GM21423 (cell line): Measurements from ENCODE around the gene OTUB2.
"Not testable (repeated sequence)": the region's sequence is repeated elsewhere in the genome, so short reads cannot be mapped to it uniquely, and the experiment has no call there.

Experiments
- ATAC-seq: cut with Tn5 transposase; IDR thresholded peaks from one replicate; pipeline ENCODE4 v1.9.1; 2021; ENCODE audit warnings: mild to moderate bottlenecking, moderate library complexity; ENCODE audit not compliant: unreplicated experiment

The OTUB2 gene

DNA sequence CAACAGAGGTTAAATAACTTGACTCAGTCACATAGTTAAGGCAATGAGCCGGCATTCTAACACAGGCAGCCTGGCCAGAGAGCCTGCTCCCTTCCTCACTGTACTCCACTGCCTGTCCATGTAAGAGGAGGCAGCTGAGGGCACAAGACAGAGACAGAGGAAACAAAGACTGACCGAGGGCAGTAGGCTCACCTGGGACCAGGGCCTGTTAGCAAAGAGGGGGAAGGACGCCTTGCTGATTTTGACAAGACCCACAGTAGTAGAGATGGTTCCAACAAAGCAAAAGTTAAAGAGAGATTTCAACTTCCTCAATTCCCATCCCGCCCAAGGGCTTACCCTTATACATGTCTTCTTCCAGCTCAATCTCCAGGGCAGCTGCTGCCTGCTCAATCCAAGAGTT lies 26.5 kb downstream of the OTUB2 start:
- ATAC-seq = no peak

DNA sequence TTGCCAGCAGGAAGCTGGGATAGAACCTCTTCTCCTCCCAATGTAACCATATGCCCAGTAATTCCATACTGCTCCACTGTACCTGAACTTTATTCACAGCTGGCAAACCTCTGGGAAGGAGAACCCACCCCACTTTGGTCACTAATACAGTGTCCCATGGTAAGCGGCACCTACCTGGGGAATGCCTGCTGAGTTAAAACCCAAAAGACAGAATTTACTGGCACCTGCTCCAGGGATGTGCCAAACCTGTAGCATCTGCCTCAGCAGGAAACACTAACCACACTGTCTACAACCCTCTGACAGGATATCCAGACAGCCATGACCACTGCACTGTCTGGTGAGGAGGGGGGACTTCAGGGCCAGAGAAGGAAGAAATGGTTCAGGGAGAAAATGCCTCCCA lies 28.3 kb downstream of the OTUB2 start:
- ATAC-seq = no peak

DNA sequence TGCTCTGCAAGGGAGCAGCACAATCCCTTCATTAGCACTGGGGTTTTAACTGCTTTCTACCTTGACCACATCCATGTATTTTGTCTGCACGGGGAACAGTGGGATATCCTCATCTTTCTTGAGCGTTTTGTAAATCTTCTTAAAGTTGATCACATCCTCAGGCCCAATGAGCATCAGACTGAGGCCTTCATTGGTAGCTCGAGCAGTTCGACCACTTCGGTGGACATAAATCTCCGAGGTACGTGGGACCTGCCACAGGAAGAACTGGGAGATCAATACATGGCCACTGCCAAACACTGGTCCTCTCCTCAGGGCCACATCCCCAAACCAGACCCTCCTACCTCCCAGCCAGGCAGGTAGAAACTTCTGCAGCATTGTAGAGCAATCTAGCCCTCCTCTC lies 28.8 kb downstream of the OTUB2 start:
- ATAC-seq = no peak

DNA sequence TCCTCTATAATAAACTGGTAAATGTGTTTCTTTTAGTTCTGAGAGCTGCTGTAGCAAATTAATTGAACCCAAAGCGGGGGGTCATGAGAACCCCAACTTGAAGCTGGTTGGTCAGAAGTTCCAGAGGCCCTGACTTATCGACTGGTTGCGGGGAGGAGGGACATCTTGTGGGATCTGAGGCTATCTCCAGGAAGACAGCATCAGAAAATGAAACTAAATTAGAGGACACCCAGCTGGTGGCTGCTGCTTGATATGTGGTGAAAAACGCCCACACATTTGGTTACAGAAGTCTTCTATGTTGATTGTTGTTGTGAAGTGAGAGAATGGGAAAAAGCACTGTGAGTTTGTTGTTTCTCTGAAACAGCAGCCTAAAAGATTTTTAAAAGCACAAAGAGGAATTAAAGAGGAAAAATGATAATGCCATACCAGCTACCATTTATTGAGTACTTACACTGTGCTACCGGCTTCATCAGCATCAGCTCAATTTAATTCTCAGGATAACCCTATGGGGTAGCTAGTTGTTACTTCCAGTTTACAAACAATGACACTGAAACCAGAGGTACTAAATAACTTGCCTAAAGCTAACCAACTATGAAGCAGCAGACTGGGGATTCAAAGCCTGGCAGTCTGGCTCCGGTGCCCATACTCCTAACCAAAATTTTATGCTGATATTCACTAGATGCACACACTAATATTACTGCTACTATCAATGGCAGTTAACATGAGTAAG lies 30.6 kb downstream of the OTUB2 start:
- ATAC-seq = peak; percentile 68

DNA sequence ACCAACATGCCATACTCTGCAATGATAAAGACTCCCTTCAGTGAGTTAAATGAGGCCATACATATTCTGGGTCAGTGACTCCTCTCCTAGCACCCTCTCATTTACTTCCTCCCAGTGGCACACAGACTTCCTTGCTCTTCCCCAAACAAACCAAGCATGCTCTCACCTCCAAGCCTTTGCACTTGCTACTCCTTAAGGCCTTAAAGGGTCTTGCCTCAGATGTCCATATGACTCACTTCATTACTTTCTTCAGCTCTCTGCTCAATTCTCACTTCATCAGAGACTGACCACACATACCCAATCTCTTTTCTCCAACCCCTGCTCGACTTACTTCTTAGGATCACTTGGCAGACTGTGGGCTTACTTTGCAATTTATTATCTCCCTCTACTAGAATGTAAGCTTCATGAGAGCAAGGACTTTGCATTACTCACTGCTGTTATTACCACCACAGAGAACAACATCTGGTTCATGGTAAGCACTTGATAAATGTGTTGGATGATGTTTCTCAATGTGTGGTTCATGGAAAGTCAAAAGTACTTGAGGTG lies 32.1 kb downstream of the OTUB2 start:
- ATAC-seq = no peak

DNA sequence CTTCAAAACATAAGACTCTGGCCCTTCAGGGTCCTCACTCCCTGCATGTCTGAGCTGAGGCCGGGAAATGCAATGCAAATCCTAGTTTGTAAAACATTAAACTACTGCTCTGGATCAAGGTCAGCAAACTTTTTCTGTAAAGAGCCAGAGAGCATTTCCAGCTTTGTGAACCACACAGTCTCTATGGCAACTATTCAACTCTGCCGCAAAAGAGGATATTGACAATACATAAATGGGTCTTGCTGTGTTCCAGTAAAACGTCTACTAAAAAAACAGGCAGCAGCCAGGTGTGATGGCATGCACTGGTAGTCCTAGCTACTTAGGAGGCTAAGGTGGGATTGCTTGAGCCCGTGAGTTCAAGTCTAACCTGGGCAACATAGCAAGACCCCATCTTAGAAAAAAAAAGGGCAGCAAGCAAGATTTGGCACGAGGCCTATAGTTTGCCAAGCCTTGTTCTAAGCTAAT lies 32.6 kb downstream of the OTUB2 start:
- no peak for ATAC-seq

DNA sequence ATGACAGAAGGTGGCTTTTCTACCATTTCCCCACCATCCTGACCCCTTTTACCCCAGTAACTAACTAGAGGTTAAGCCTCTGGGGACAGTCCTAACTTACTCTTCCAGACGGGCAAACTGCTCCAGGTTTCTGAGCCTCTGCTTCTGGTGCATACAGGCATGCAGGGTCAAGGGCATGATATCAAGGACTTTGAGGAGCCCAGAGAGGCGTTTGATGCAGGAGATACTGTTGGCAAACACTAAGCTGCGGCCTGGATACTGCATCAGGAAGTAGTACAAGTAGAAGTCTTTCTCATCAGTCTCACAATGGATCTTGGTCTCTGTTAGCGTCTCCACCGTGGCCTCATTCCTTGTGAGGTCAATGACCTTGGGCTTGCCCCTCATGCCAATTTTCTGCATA lies 33.9 kb downstream of the OTUB2 start:
- ATAC-seq = no peak

DNA sequence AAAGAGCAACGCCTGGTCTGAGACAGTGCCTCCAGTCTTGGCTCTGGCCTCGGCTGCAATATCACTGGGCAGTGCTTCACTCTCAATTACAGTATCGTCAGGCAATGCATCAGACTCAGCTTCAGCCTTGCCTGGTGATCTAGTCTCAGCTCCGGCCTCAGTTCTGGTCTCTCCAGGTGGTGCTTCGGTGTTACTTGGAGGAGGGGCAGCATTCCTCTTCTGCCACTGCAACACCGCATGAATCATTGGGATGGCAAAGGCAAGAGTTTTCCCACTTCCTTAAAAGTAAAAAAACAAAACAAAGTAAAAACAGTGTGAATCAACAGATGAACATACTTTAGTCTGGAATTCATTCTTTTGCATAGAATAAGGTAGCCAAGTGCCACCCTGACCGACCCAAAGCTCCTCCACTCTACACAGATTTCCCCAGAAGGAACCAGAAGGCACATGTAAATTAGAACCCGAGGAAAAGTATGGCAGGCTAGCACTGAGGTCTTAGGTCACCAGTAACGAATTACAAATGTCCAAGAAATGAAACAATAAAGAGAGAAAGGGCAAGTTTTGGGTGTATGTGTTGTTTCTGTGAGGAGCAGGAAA lies 36.3 kb downstream of the OTUB2 start:
- no peak for ATAC-seq

DNA sequence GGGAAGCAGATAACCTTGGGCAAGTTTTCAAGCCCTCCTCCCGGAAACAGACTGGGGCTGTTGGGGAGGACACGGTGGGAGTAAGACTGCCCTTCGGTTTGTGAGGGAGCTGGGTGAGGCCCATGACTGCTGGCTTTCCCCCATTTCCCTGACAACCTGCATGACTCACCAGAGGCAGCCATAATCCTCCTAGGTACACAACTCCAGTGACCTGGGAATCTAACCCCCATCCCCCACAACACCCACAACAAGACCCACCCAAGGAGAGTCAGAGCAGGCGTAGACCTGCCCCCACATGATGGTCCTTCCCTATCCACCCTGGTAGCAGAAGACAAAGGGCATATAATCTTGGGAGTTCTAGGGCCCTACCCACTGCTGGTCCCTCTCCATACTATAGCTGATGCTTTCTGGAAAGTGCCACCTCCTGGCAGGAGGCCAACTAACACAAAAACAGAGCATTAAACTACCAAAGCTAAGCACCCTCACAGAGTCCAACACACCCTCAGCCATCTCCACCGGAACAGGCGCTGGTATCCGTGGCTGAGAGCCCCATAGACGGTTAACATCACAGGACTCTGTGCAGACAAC lies 40.0 kb downstream of the OTUB2 start:
- ATAC-seq = no peak

DNA sequence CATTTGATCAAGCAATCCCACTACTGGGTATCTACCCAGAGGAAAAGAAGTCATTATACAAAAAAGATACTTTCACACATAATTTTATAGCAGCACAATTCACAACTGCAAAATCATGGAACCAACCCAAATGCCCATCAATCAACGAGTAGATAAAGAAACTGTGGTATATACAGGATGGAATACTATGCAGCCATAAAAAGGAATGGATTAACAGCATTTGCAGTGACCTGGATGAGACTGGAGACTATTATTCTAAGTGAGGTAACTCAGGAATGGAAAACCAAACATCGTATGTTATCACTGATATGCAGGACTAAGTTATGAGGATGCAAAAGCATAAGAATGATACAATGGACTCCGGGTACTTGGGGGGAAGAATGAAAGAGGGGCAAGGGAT lies 45.9 kb downstream of the OTUB2 start:
- not testable (repeated sequence) for ATAC-seq

DNA sequence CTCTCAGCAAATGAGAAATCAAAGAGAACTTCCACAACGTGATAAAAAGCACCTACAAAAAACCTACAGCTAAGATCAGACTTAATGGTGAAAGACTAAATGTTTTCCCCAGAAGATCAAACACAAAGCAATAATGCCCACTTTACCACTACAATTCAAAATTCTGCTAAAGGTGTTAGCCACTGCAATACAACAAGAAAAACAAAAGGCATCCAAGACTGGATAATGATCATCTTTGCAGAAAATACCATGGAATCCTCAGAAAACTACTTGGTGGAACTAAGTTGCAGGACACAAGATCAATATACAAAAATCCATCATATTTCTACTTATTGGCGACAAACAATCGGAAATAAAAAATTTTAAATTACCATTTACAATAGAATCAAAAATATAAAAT lies 48.4 kb downstream of the OTUB2 start:
- ATAC-seq = no peak

DNA sequence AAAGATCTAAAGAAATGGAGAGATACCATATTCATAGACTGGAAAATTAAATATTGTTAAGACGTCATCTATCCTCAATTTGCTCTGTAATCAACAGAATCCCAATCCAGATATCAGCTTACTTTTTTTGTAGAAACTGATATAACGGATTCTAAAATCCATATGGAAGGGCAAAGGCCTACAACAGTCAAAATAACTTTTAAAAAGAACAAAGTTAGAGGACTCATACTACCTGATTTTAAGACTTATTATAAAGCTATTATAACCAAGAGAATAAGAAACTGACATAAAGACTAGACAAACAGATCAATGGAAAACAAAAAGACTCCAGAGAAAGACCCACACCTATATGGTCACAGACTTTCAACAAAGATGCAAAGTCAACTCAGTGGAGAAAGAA lies 48.9 kb downstream of the OTUB2 start:
- ATAC-seq = no peak

DNA sequence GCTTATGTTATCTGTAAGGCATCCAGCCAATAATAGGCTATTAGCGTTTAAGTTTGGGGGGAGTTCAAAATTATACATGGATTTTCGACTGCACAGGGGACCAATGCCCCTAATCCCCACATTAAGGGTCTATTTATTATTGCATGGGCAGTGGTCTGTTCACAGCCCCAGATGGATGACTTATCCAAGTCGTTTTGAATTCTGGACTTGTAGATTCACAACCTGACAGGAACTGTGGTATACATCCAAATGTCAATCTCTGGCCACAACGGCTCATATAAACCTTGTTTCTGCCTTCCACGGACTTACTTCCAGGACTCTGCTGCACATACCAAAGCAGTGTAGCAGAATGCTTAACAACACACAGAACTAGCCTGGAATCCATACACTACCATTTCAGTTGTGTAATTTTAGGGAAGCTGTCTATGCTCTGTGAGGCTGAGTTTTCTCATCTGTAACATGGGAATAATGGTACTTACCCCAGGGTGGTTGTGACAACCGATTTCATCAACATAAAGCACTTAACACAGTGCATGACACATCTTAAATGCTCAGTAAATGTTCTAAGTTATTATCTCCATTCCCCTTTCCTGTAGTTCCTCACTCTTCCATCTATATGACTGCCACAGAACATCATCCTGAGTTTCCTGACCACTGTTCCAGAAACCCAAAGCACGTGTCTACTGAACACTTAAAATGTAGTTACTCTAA lies 51.1 kb downstream of the OTUB2 start:
- ATAC-seq = no peak

DNA sequence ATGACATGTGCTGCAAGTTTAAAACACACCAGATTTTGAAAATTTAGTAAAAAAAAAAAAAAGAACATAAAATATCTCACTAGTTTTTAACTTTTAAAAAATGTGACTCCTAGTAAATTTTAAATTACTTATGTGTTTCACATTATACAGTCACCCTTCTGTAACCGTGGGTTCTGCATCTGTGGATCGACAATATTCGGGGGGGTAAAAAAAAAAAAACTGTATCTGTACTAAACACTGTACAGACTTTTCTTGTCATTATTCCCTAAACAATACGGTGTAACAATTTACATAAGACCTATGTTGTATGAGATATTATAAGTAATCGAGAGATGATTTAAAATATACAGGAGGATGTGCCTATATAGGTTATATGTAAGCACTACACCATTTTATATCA lies 51.7 kb downstream of the OTUB2 start:
- no peak for ATAC-seq

DNA sequence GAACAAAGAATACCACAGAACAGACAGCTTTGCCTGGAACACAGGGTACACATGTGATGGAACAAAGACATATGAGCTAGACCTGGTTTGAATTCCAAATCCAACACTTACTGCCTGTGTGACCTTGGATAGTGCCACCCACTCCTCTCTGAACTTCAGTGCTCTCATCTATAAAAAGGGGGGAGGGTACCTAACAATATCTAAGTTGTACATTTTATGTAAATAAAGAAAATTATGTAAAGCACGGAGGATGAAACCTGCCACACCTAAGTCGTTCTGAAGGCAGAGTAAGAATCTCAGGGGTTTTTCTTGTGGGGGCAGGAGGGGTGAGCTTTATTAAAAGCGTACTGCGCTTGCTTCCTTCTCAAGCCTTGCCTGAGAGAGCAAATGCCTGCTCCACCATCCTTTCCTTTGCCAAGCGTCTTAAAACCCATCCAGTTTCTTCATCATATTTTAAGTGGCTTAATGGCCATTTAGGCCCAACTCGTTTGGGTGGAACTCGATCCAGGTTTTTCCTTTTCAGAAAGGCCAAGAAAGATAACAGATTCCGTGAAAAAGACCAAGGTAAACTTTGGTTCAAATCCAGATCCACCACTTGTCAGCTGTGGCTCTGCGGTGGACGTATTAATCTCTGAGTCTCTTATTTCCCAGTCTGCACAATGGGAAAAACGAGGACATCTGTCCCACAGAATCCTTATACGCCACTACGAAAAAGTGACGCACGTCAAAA lies 53.9 kb downstream of the OTUB2 start:
- no peak for ATAC-seq

DNA sequence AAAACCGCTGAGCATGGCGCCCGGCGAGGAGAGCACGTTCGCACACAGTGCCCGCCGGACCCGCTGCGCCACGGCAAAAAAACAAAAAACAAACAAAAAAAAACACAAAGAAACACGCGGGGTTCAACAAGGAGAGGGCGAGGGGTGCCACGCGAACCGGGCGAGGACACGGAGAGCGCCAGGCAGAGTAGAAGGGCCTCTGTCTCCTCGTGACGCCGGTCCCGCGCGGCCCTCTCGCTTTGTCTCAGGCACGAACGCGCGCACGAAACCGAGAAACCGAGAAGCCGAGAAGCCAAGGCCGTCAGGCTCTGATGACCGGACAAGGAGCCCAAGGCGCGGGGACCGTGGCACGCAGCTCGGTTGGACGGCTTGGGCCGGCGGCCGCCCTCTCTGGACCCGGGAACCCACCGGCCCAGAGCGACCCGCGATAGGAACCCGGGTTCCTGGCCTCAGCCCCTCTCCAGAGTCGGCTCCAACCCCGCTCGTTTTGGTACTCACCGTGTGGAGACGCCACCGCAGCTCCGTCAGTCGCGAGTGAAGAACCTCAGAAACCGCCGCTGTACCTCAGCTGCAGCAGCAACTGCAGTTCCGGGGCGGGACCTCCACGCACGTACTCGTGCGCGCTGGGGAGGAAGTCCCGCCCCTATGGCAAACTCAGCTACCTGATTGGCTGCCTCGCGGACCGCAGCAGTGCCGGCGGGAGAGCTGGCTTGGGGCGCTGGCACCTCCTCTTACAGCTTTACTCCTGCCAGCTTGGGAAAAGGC lies 54.7 kb downstream of the OTUB2 start, which contains the start of the genes DDX24 and IFI27L1:
TSS of gene DDX24 (minus strand) at position 582 of the 765 bp plus-strand sequence. CDS start 1,460 bp downstream, outside the sequence.
TSS of gene IFI27L1 (plus strand) at position 690 of the 765 bp plus-strand sequence. CDS start 15,628 bp downstream, outside the sequence.
- ATAC-seq = peak; percentile 98

DNA sequence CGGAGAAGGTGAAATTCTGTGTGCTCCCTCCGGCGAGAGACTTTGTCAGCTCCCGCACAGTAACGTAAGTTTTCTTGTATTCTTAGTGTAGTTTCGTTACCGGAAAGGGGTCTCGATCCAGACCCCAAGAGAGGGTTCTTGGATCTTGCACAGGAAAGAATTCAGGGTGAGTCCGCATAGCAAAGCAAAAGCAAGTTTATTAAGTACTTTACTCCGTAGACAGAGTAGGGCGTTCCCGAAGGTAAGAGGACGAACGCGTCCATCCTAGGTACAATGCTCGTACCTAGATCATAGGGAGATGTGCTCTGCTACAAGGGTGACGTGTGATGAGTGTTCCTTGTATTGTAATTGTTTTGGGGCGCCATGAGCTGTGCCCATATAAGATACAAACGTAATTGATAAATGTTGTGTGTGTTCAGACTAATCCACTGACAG lies 55.3 kb downstream of the OTUB2 start:
- peak; percentile 32 for ATAC-seq

DNA sequence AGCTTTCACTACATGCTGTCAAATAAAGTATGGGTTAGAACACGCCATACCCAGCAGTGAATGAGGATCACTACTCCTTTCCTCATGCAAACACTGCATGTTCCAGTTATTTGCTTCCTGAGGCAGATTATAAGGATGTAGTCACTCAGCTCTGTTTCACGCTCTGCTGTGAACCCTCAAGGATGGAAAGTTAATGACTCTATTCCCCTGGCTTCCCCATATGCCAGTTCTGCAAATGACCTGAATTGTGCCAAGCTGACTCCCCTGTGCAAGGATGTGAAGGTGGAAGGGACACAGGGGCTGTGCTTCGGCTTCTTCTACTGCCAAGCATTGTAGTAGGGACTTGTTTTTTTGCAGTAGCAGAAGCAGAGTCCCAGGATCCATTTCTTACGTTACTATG lies 61.8 kb downstream of the OTUB2 start:
- ATAC-seq = no peak

DNA sequence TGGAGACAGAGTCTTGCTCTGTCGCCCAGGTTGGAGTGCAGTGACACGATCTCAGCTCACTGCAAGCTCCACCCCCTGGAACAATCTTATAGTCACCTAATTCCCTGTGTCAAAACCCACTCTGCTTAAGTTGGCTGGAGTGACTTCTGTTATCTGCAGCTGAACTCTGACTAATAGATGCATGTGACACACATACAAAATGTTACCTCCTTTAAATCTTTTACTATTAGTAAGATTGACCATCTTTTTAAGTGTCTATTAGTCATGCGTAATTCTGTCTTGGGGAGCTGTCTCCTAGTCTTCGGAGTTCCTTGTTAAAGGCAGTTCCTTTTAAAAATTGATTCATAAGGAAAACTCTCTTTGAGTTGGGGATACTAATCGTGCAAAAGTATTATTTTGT lies 62.4 kb downstream of the OTUB2 start:
- ATAC-seq = no peak

DNA sequence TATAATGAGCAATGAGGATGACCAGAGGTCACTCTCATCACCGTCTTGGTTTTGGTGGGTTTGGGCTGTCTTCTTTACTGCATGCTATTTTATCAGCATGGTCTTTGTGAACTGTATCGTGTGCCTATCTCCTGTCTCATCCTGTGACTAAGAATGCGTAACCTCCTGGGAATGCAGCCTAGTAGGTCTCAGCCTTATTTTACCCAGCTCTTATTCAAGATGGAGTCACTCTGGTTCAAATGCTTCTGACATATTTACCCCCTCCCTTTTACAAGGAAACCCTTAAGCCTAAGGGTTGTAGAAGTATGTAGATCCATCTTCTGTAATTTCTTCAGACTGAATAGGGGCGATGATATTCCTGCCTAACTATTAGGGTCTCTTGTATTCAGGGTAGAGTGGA lies 63.3 kb downstream of the OTUB2 start:
- no peak for ATAC-seq
